ENCODE measurements around the gene SC5D. TPM values are rescaled to one million over a fixed set of nuclear protein-coding genes. Genes with fewer than 3 reads are reported as not detected.

Gene SC5D
- polyA plus RNA-seq, 1 donor from 2014 or later = 75.7 TPM

DNA sequence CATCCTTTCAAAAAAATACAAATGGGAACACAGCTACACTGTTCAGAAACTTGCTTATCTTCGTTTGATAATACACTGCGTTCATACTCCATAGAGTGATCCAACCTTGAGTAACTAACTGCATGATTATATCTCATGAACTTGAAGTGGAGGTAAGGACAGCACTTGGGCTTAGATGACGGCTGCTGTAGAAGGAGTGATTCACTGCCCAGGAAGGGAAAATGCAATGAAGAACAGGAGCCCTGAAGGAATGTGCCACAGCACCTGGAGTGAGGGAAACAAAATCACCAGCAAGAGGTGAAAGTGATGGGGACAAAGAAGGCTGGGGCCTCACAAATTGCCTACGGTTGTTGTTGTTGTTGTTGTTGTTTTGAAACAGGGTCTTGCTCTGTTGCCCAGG, 44.1 kb upstream of the SC5D start:
- Histone ChIP-seq H3F3A (ENCODE audit: insufficient read depth, low read length, poor library complexity, severe bottlenecking) (no peaks in the 10 kb centered on the region), H3K9me2 (ENCODE audit: insufficient read depth, low read length) (no peaks in the 10 kb centered on the region), H3K27ac (ENCODE audit: low read length) (no peak overlapping the region), H3K4me3 (ENCODE audit: low read length) (no peak overlapping the region), H2AFZ (ENCODE audit: low read depth, low read length) (no peak overlapping the region), H3K79me2 (replicated peaks; ENCODE audit: insufficient read depth, low read length) (no peaks in the 10 kb centered on the region), H3K9ac (ENCODE audit: low read length) (no peak overlapping the region), H3K9me3 (ENCODE audit: low read length) (no peaks in the 10 kb centered on the region), H3K4me2 (ENCODE audit: low read length) (no peak overlapping the region), H4K20me1 (ENCODE audit: insufficient read depth) (no peaks in the 10 kb centered on the region), H3K27me3 (ENCODE audit: insufficient read depth, low read depth, low read length) (no peaks in the 10 kb centered on the region), H3K36me3 (ENCODE audit: insufficient read depth, low read length) (no peaks in the 10 kb centered on the region)
- TF ChIP-seq, protein P1, sequence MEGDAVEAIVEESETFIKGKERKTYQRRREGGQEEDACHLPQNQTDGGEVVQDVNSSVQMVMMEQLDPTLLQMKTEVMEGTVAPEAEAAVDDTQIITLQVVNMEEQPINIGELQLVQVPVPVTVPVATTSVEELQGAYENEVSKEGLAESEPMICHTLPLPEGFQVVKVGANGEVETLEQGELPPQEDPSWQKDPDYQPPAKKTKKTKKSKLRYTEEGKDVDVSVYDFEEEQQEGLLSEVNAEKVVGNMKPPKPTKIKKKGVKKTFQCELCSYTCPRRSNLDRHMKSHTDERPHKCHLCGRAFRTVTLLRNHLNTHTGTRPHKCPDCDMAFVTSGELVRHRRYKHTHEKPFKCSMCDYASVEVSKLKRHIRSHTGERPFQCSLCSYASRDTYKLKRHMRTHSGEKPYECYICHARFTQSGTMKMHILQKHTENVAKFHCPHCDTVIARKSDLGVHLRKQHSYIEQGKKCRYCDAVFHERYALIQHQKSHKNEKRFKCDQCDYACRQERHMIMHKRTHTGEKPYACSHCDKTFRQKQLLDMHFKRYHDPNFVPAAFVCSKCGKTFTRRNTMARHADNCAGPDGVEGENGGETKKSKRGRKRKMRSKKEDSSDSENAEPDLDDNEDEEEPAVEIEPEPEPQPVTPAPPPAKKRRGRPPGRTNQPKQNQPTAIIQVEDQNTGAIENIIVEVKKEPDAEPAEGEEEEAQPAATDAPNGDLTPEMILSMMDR (IDR thresholded peaks at IDR 0.05; ENCODE audit: poor library complexity, severe bottlenecking) = no peak
- TF ChIP-seq, protein P2, sequence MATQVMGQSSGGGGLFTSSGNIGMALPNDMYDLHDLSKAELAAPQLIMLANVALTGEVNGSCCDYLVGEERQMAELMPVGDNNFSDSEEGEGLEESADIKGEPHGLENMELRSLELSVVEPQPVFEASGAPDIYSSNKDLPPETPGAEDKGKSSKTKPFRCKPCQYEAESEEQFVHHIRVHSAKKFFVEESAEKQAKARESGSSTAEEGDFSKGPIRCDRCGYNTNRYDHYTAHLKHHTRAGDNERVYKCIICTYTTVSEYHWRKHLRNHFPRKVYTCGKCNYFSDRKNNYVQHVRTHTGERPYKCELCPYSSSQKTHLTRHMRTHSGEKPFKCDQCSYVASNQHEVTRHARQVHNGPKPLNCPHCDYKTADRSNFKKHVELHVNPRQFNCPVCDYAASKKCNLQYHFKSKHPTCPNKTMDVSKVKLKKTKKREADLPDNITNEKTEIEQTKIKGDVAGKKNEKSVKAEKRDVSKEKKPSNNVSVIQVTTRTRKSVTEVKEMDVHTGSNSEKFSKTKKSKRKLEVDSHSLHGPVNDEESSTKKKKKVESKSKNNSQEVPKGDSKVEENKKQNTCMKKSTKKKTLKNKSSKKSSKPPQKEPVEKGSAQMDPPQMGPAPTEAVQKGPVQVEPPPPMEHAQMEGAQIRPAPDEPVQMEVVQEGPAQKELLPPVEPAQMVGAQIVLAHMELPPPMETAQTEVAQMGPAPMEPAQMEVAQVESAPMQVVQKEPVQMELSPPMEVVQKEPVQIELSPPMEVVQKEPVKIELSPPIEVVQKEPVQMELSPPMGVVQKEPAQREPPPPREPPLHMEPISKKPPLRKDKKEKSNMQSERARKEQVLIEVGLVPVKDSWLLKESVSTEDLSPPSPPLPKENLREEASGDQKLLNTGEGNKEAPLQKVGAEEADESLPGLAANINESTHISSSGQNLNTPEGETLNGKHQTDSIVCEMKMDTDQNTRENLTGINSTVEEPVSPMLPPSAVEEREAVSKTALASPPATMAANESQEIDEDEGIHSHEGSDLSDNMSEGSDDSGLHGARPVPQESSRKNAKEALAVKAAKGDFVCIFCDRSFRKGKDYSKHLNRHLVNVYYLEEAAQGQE (IDR thresholded peaks at IDR 0.05; ENCODE audit: borderline replicate concordance) = no peak
- TF ChIP-seq POLR2AphosphoS5 (IDR thresholded peaks at IDR 0.05) = no peak
- no peak for TF ChIP-seq EZH2 (IDR thresholded peaks at IDR 0.05; ENCODE audit: borderline replicate concordance, insufficient read depth, low read length, poor library complexity, severe bottlenecking)
- no peak for TF ChIP-seq TAF1 (IDR thresholded peaks at IDR 0.05; ENCODE audit: low read depth)
- no peak for TF ChIP-seq EP300 (conservative IDR thresholded peaks at IDR 0.05; ENCODE audit: poor library complexity, severe bottlenecking)
- TF ChIP-seq RAD21 (conservative IDR thresholded peaks at IDR 0.05) = no peak
- TF ChIP-seq MXI1 (conservative IDR thresholded peaks at IDR 0.05; ENCODE audit: poor library complexity, severe bottlenecking) = no peak
- no peak for TF ChIP-seq SMC3 (conservative IDR thresholded peaks at IDR 0.05; ENCODE audit: poor library complexity)

DNA sequence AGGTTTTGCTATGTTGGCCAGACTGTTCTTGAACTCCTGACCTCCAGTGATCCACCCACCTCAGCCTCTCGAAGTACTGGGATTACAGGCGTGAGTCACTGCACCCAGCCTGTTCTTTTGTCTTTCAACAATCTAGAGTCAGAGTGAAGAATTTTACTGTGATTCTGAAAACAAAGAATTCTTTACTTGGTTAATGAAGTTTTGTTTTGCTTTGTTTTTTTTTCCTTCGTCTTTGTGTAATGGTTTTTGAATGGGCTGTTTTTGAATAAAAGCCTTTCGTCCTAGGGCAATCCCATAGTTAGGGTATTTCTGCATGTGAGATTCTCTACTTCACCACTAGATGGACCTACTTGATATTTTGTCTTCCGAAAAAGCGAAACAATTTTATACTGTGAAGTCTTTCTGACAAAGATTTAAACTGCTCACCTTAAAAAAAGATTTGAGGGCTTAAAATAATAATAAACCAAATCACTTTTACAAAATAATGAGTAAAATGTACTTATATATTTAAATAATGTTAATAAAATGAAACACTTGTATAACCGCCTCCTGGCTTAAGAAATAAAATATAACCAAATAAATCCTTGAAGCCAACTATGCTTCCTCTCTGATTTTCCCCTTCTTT, 43.4 kb upstream of the SC5D start:
- Histone ChIP-seq H3K27ac (ENCODE audit: low read length) (no peak overlapping the region), H3K27me3 (ENCODE audit: insufficient read depth, low read depth, low read length) (no peaks in the 10 kb centered on the region), H3K4me2 (ENCODE audit: low read length) (no peak overlapping the region), H3K9me2 (ENCODE audit: insufficient read depth, low read length) (no peaks in the 10 kb centered on the region), H2AFZ (ENCODE audit: low read depth, low read length) (no peak overlapping the region), H3K79me2 (replicated peaks; ENCODE audit: insufficient read depth, low read length) (no peaks in the 10 kb centered on the region), H3K36me3 (ENCODE audit: insufficient read depth, low read length) (no peaks in the 10 kb centered on the region), H3K4me3 (ENCODE audit: low read length) (no peak overlapping the region), H3K9ac (ENCODE audit: low read length) (no peak overlapping the region), H4K20me1 (ENCODE audit: insufficient read depth) (no peaks in the 10 kb centered on the region), H3K9me3 (ENCODE audit: low read length) (no peaks in the 10 kb centered on the region), H3F3A (ENCODE audit: insufficient read depth, low read length, poor library complexity, severe bottlenecking) (no peaks in the 10 kb centered on the region)
- TF ChIP-seq TAF1 (IDR thresholded peaks at IDR 0.05; ENCODE audit: low read depth) (no peak), EP300 (conservative IDR thresholded peaks at IDR 0.05; ENCODE audit: poor library complexity, severe bottlenecking) (no peak), POLR2AphosphoS5 (IDR thresholded peaks at IDR 0.05) (no peak), EZH2 (IDR thresholded peaks at IDR 0.05; ENCODE audit: borderline replicate concordance, insufficient read depth, low read length, poor library complexity, severe bottlenecking) (no peak), SMC3 (conservative IDR thresholded peaks at IDR 0.05; ENCODE audit: poor library complexity) (peak; percentile 61), MXI1 (conservative IDR thresholded peaks at IDR 0.05; ENCODE audit: poor library complexity, severe bottlenecking) (no peak), RAD21 (conservative IDR thresholded peaks at IDR 0.05) (peak; percentile 56)
- TF ChIP-seq, protein P1 (IDR thresholded peaks at IDR 0.05; ENCODE audit: poor library complexity, severe bottlenecking) = peak; percentile 63
